ENCODE data around the gene TTC31.

DNA sequence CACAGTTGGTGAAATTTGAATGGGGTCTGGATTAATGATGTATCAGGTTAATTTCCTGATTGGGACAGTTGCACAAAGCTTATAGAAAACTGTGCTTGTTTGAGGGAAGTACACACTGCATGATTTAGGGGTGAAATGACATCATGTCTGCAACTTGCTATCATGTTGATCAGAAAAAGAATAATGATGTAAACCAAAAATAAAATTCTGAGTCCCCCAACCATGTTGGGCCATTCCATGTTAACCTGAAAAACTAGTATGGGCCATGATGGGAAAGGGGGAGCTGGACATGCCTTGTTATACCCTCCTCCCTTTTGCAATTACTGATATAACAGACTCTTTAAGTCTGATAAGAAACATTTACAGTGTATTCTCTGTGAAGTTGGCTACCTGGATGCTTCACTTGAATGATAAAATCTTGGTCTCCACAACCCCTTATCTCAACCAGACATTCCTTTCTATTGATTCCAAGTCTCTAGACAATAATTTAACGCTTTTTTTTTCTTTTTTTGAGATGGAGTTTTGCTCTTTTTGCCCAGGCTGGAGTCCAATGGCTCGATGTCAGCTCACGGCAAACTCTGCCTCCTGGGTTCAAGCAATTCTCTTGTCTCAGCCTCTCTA lies 32.2 kb upstream of the TTC31 start:
- TF ChIP-seq, protein P1, sequence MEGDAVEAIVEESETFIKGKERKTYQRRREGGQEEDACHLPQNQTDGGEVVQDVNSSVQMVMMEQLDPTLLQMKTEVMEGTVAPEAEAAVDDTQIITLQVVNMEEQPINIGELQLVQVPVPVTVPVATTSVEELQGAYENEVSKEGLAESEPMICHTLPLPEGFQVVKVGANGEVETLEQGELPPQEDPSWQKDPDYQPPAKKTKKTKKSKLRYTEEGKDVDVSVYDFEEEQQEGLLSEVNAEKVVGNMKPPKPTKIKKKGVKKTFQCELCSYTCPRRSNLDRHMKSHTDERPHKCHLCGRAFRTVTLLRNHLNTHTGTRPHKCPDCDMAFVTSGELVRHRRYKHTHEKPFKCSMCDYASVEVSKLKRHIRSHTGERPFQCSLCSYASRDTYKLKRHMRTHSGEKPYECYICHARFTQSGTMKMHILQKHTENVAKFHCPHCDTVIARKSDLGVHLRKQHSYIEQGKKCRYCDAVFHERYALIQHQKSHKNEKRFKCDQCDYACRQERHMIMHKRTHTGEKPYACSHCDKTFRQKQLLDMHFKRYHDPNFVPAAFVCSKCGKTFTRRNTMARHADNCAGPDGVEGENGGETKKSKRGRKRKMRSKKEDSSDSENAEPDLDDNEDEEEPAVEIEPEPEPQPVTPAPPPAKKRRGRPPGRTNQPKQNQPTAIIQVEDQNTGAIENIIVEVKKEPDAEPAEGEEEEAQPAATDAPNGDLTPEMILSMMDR (IDR thresholded peaks at IDR 0.05; ENCODE audit: insufficient read depth, low read length, poor library complexity, severe bottlenecking), result no peak
- TF ChIP-seq EZH2phosphoT487 (conservative IDR thresholded peaks at IDR 0.05; ENCODE audit: low read length), result no peak

Measured in SU-DHL-6 (cell line).